GM23338 (cell line): ENCODE measurements around the gene MYH3. TPM values are rescaled to one million over a fixed set of nuclear protein-coding genes. Genes with fewer than 3 reads are reported as not detected.

Experiments
- ATAC-seq: fragments of 200-7000 bp; cut with Tn5 transposase; 3 replicates; pipeline ENCODE4 v1.9.1; 2020
- DNase-seq: peaks from one replicate; pipeline ENCODE4 v3.0.0-alpha.2; 2015; ENCODE audit warnings: low spot score
- H2AFZ ChIP-seq: fragments of 200-600 bp; sonication (generic); 2 replicates; pipeline ENCODE4 v1.8.0; 2016; ENCODE audit warnings: antibody characterized with exemption, mild to moderate bottlenecking, moderate library complexity
- H3F3A ChIP-seq: fragments of 200-600 bp; sonication (generic); replicated peaks from 2 replicates; pipeline ENCODE4 v1.8.0; 2017; ENCODE audit warnings: antibody characterized with exemption, mixed run types, low read depth
- H3K27ac ChIP-seq: fragments of 200-600 bp; sonication (generic); 2 replicates; pipeline ENCODE4 v1.6.1; 2016; ENCODE audit warnings: low read depth
- H3K27me3 ChIP-seq: fragments of 200-600 bp; sonication (generic); 2 replicates; pipeline ENCODE4 v1.8.0; 2016; ENCODE audit warnings: mild to moderate bottlenecking, mixed run types, moderate library complexity; ENCODE audit not compliant: insufficient read depth
- H3K36me3 ChIP-seq: fragments of 200-600 bp; sonication (generic); 2 replicates; pipeline ENCODE4 v1.8.0; 2016; ENCODE audit warnings: mild to moderate bottlenecking; ENCODE audit not compliant: insufficient read depth
- H3K4me1 ChIP-seq: fragments of 200-600 bp; sonication (generic); 2 replicates; pipeline ENCODE4 v1.8.0; 2016; ENCODE audit warnings: mild to moderate bottlenecking, moderate library complexity; ENCODE audit not compliant: insufficient read depth
- H3K4me2 ChIP-seq: fragments of 200-600 bp; sonication (generic); 2 replicates; pipeline ENCODE4 v1.7.1; 2017; ENCODE audit warnings: mixed run types
- H3K4me3 ChIP-seq: fragments of 200-600 bp; sonication (generic); 2 replicates; pipeline ENCODE4 v1.6.1; 2016; ENCODE audit warnings: mixed run types
- H3K79me2 ChIP-seq: fragments of 200-600 bp; sonication (generic); replicated peaks from 2 replicates; pipeline ENCODE4 v1.8.0; 2017; ENCODE audit warnings: mild to moderate bottlenecking; ENCODE audit not compliant: insufficient read depth
- H3K9me2 ChIP-seq: fragments of 200-600 bp; sonication (generic); 2 replicates; pipeline ENCODE4 v1.8.0; 2017; ENCODE audit not compliant: insufficient read depth
- H4K20me1 ChIP-seq: fragments of 200-600 bp; sonication (generic); replicated peaks from 2 replicates; pipeline ENCODE4 v1.8.0; 2017; ENCODE audit warnings: mild to moderate bottlenecking; ENCODE audit not compliant: insufficient read depth
- H3K27ac Mint-ChIP-seq: 2 replicates; pipeline ENCODE4 v1.8.0; 2020; ENCODE audit warnings: inconsistent platforms, mild to moderate bottlenecking, moderate library complexity, mixed read lengths
- H3K27me3 Mint-ChIP-seq: 3 replicates; pipeline ENCODE4 v1.8.0; 2022; ENCODE audit warnings: low read depth, mild to moderate bottlenecking, moderate library complexity, mixed read lengths, inconsistent platforms; ENCODE audit not compliant: insufficient read depth, poor library complexity
- H3K36me3 Mint-ChIP-seq: 3 replicates; pipeline ENCODE4 v1.8.0; 2021; ENCODE audit warnings: low read depth, mild to moderate bottlenecking, inconsistent platforms, moderate library complexity, mixed read lengths
- H3K4me1 Mint-ChIP-seq: 3 replicates; pipeline ENCODE4 v1.8.0; 2020; ENCODE audit warnings: mild to moderate bottlenecking, inconsistent platforms, mixed read lengths
- H3K4me3 Mint-ChIP-seq: 3 replicates; pipeline ENCODE4 v1.8.0; 2021; ENCODE audit warnings: moderate library complexity, mild to moderate bottlenecking, inconsistent platforms, mixed read lengths
- H3K9me3 Mint-ChIP-seq: 3 replicates; pipeline ENCODE4 v1.8.0; 2020; ENCODE audit warnings: moderate library complexity, mild to moderate bottlenecking, inconsistent platforms, mixed read lengths
- CREB1 ChIP-seq: fragments of 250-450 bp; sonication (Bioruptor Pico); IDR thresholded peaks from 2 replicates; pipeline ENCODE4 v1.5.0; 2020; ENCODE audit warnings: low read depth, mild to moderate bottlenecking, moderate library complexity
- ETS1 ChIP-seq: IDR thresholded peaks from 2 replicates; pipeline ENCODE4 v1.6.1; 2016; ENCODE audit warnings: antibody characterized with exemption
- EZH2 ChIP-seq: fragments of 200-600 bp; sonication (generic); IDR thresholded peaks from one replicate; pipeline ENCODE4 v1.8.0; 2017; ENCODE audit warnings: antibody characterized with exemption, mild to moderate bottlenecking, low read depth; ENCODE audit not compliant: unreplicated experiment
- EZH2phosphoT487 ChIP-seq: fragments of 200-600 bp; sonication (generic); IDR thresholded peaks from one replicate; pipeline ENCODE4 v1.8.1; 2018; ENCODE audit warnings: antibody characterized with exemption; ENCODE audit not compliant: unreplicated experiment
- JUNB ChIP-seq: IDR thresholded peaks from one replicate; pipeline ENCODE4 v1.6.1; 2016; ENCODE audit warnings: antibody characterized with exemption; ENCODE audit not compliant: unreplicated experiment
- NANOG ChIP-seq: IDR thresholded peaks from 2 replicates; pipeline ENCODE4 v1.6.1; 2016; ENCODE audit warnings: antibody characterized with exemption, borderline replicate concordance
- POLR2AphosphoS5 ChIP-seq: IDR thresholded peaks from 2 replicates; pipeline ENCODE4 v1.6.1; 2016; ENCODE audit warnings: antibody characterized with exemption, low read depth
- STAT1 ChIP-seq: IDR thresholded peaks from one replicate; pipeline ENCODE4 v1.6.1; 2016; ENCODE audit warnings: antibody characterized with exemption; ENCODE audit not compliant: unreplicated experiment
- ZNF114 ChIP-seq: fragments of 250-450 bp; sonication (Bioruptor Pico); IDR thresholded peaks from 2 replicates; pipeline ENCODE4 v1.5.0; 2020; ENCODE audit warnings: mild to moderate bottlenecking, moderate library complexity
- ZNF331 ChIP-seq: fragments of 250-450 bp; sonication (Bioruptor Pico); IDR thresholded peaks from 2 replicates; pipeline ENCODE4 v1.5.0; 2020; ENCODE audit warnings: low read depth, mild to moderate bottlenecking, moderate library complexity
- ZNF462 ChIP-seq: fragments of 250-450 bp; sonication (Bioruptor Pico); IDR thresholded peaks from 2 replicates; pipeline ENCODE4 v1.5.0; 2020; ENCODE audit warnings: mild to moderate bottlenecking, moderate library complexity
- polyA plus RNA-seq: library from polyadenylated mRNA; unstranded; fragments of >200 nt; fragmentation: Nextera tagmentation; extraction: Ambion mirVana; gene quantifications from 2 replicates; pipeline ENCODE4 v1.2.1, GENCODE V29; 2016
- total RNA-seq: library from RNA; depleted of rRNA; stranded (reverse); fragments of >200 nt; shearing (Covaris generic); gene quantifications from 2 replicates; pipeline ENCODE4 v1.2.3, GENCODE V29; 2014
- TF ChIP-seq, protein P1 (sequence below): IDR thresholded peaks from one replicate; pipeline ENCODE4 v1.6.1; 2018; ENCODE audit warnings: antibody characterized with exemption; ENCODE audit not compliant: unreplicated experiment
- TF ChIP-seq, protein P2 (sequence below), 2 experiments: fragments of 200-600 bp in 1 of 2; sonication (generic) in 1 of 2; conservative IDR thresholded peaks; 2 replicates each; pipeline versions ENCODE4 v1.5.1 to v1.6.1; 2016 to 2017; ENCODE audit warnings: antibody characterized with exemption in 2 of 2, low read depth in 2 of 2, mild to moderate bottlenecking in 2 of 2, moderate library complexity in 1 of 2

Gene MYH3
- total and polyA plus RNA-seq, 2 experiments from 2014 or later = 0.84 to 1.8 TPM

DNA sequence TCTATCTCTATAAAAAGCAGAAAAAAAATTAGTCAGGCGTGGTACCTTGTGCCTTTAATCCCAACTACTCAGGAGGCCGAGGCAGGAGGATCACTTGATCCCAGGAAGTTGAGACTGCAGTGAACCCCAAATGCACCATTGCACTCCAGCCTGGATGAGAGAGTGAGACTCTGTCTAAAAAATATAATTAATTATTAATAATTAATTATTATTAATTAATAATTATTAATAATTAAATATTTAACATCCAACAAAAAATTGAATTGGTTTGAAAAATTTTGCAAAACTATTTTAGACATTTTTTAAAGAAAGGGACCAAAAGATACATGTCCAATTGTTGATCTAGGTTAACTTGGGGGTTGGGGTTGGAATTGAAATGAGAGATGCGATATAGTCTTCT lies 51.0 kb downstream of the MYH3 start:
- no peak overlapping the region for H3K4me3 Mint-ChIP-seq
- Histone ChIP-seq H3K79me2 (no peaks in the 10 kb centered on the region), H2AFZ (no peak overlapping the region), H3K4me3 (no peak overlapping the region), H3F3A (peaks cover 20% of the 10 kb centered on the region), H3K9me2 (peaks cover 19% of the 10 kb centered on the region; the same call in 1 of the 2 replicates), H3K27me3 (no peaks in the 10 kb centered on the region), H3K4me2 (no peak overlapping the region), H3K36me3 (no peaks in the 10 kb centered on the region), H3K4me1 (no peaks in the 10 kb centered on the region), H3K27ac (no peak overlapping the region), H4K20me1 (no peaks in the 10 kb centered on the region)
- DNase-seq = no peak
- H3K4me1 Mint-ChIP-seq = no peaks in the 10 kb centered on the region
- TF ChIP-seq CREB1 (CRISPR knock-in tag) = no peak
- TF ChIP-seq ETS1 = no peak
- TF ChIP-seq ZNF331 (CRISPR knock-in tag) = no peak
- TF ChIP-seq EZH2phosphoT487 = no peak
- TF ChIP-seq ZNF462 (CRISPR knock-in tag) = no peak
- TF ChIP-seq NANOG = no peak
- TF ChIP-seq STAT1 = no peak
- TF ChIP-seq ZNF114 = no peak
- TF ChIP-seq, protein P1, sequence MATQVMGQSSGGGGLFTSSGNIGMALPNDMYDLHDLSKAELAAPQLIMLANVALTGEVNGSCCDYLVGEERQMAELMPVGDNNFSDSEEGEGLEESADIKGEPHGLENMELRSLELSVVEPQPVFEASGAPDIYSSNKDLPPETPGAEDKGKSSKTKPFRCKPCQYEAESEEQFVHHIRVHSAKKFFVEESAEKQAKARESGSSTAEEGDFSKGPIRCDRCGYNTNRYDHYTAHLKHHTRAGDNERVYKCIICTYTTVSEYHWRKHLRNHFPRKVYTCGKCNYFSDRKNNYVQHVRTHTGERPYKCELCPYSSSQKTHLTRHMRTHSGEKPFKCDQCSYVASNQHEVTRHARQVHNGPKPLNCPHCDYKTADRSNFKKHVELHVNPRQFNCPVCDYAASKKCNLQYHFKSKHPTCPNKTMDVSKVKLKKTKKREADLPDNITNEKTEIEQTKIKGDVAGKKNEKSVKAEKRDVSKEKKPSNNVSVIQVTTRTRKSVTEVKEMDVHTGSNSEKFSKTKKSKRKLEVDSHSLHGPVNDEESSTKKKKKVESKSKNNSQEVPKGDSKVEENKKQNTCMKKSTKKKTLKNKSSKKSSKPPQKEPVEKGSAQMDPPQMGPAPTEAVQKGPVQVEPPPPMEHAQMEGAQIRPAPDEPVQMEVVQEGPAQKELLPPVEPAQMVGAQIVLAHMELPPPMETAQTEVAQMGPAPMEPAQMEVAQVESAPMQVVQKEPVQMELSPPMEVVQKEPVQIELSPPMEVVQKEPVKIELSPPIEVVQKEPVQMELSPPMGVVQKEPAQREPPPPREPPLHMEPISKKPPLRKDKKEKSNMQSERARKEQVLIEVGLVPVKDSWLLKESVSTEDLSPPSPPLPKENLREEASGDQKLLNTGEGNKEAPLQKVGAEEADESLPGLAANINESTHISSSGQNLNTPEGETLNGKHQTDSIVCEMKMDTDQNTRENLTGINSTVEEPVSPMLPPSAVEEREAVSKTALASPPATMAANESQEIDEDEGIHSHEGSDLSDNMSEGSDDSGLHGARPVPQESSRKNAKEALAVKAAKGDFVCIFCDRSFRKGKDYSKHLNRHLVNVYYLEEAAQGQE = no peak
- no peak for TF ChIP-seq JUNB
- TF ChIP-seq, protein P2, sequence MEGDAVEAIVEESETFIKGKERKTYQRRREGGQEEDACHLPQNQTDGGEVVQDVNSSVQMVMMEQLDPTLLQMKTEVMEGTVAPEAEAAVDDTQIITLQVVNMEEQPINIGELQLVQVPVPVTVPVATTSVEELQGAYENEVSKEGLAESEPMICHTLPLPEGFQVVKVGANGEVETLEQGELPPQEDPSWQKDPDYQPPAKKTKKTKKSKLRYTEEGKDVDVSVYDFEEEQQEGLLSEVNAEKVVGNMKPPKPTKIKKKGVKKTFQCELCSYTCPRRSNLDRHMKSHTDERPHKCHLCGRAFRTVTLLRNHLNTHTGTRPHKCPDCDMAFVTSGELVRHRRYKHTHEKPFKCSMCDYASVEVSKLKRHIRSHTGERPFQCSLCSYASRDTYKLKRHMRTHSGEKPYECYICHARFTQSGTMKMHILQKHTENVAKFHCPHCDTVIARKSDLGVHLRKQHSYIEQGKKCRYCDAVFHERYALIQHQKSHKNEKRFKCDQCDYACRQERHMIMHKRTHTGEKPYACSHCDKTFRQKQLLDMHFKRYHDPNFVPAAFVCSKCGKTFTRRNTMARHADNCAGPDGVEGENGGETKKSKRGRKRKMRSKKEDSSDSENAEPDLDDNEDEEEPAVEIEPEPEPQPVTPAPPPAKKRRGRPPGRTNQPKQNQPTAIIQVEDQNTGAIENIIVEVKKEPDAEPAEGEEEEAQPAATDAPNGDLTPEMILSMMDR (conservative IDR thresholded peaks at IDR 0.05; ENCODE audit: low read depth in 2 of 2) = no peak
- no peak for TF ChIP-seq EZH2
- no peak for TF ChIP-seq POLR2AphosphoS5
- H3K9me3 Mint-ChIP-seq = no peaks in the 10 kb centered on the region; the same call in 2 of the 3 replicates
- H3K27me3 Mint-ChIP-seq = peaks cover 11% of the 10 kb centered on the region
- no peak for ATAC-seq
- H3K27ac Mint-ChIP-seq = no peak overlapping the region
- H3K36me3 Mint-ChIP-seq = no peaks in the 10 kb centered on the region
